Gastroesophageal sphincter (tissue), 4 donors: ENCODE results near the gene LCTL. TPM values are rescaled to one million over a fixed set of nuclear protein-coding genes. Genes with fewer than 3 reads are reported as not detected.

Source experiments
- ATAC-seq: fragments of 150-250 bp; one replicate; pipeline ENCODE4 v1.9.1; 2016; ENCODE audit warnings: mild to moderate bottlenecking, moderate library complexity
- H3K27ac ChIP-seq, 4 donors: fragments of 200-600 bp; sonication (generic) in 3 of 4; 1 replicate in 3 of 4; 2 replicates in 1 of 4; pipeline ENCODE4 v1.5.1; 2016 to 2019
- H3K27me3 ChIP-seq: fragments of 200-600 bp; sonication (generic); one replicate; pipeline ENCODE4 v1.5.1; 2019
- H3K36me3 ChIP-seq, 2 donors: fragments of 200-600 bp; sonication (generic); one replicate each; pipeline ENCODE4 v1.5.1; 2019; ENCODE audit warnings: control low read depth in 1 of 2
- H3K4me1 ChIP-seq, 3 donors: fragments of 200-600 bp; sonication (generic); 1 replicate in 2 of 3; 2 replicates in 1 of 3; pipeline ENCODE4 v1.5.1; 2016 to 2019; ENCODE audit warnings: control low read depth in 2 of 3
- H3K4me3 ChIP-seq, 2 donors: fragments of 200-600 bp; sonication (generic); one replicate each; pipeline ENCODE4 v1.5.1; 2019; ENCODE audit warnings: mild to moderate bottlenecking in 1 of 2, moderate library complexity in 1 of 2
- H3K9me3 ChIP-seq, 3 donors: fragments of 200-600 bp; sonication (generic); one replicate each; pipeline ENCODE4 v1.5.1; 2017 to 2019; ENCODE audit warnings: control low read depth in 2 of 3
- EP300 ChIP-seq: sonication (generic); formaldehyde crosslinking; IDR thresholded peaks from one replicate; pipeline ENCODE4 v1.6.1; 2017; ENCODE audit warnings: antibody characterized with exemption, mild to moderate bottlenecking
- POLR2A ChIP-seq, 2 donors: fragments of 450-650 bp; IDR thresholded peaks; one replicate each; pipeline ENCODE4 v1.6.1; 2017; ENCODE audit warnings: antibody characterized with exemption in 2 of 2, mild to moderate bottlenecking in 2 of 2, moderate library complexity in 1 of 2
- POLR2AphosphoS5 ChIP-seq: sonication (generic); formaldehyde crosslinking; IDR thresholded peaks from one replicate; pipeline ENCODE4 v1.6.1; 2017; ENCODE audit warnings: antibody characterized with exemption
- WGBS, 2 donors: methylation state at CpG; one replicate each; pipeline ENCODE4 v1.1.5; 2018; ENCODE audit warnings: low coverage in 1 of 2; 5-methylcytosine and 5-hydroxymethylcytosine counted together
- total RNA-seq, 4 donors: library from RNA; depleted of rRNA; stranded (reverse); fragments of >200 nt; gene quantifications; one replicate each; pipeline ENCODE4 v1.1.0, GENCODE V29; 2016
- TF ChIP-seq, protein P1 (sequence below), 4 experiments: fragments of 200-600 bp in 2 of 4; fragments of 450-650 bp in 2 of 4; sonication (generic) in 1 of 4; IDR thresholded peaks; one replicate each; pipeline ENCODE4 v1.5.1; 2017 to 2019; ENCODE audit warnings: antibody characterized with exemption in 4 of 4, mild to moderate bottlenecking in 2 of 4, moderate library complexity in 2 of 4

LCTL gene
- total RNA-seq, 4 donors from 2014 or later: not detected

DNA sequence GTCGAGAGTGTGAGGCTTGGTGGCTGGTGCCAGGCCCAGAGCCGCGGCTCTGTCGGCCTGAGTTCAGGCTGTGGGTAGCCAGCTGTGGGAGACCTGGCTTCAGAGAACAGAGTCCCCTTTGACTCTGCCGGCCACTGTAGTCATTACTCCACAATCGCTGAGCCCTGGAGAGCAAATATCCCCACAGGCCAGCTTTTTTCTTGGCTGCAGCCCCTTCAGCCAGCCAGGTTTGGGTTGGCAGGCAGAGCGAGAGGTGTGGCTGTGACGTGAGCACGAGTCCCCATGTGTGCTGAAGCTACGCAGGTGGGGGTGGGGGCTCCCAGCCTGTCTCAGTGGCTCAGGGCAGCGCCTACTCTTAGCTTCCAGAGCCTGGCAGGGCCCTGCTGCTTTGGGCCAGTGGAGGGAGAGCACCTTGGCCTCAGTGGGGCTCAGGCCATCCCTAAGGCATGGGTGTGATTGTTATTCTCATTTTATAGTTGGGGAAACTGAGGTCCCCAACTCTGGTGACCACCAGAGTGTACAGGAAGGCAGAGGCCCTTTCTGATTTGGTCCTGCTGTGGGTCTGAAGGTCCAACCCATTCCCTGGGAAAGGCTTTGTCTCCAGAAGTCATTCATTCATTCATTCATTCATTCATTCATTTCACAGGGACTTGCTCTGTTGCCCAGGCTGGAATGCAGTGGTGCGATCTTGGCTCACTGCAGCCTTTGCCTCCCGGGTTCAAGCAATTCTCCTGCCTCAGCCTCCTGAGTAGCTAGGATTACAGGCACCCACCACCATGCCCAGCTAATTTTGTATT, 45.7 kb upstream of the LCTL start:
- WGBS, 2 donors: 49 to 67% methylated on average over 6 to 7 of the region's 13 CpGs
- no peak for ATAC-seq
- Histone ChIP-seq H3K27ac (no peak overlapping the region), H3K27me3 (no peaks in the 10 kb centered on the region), H3K9me3 (no peaks in the 10 kb centered on the region), H3K4me3 (no peak overlapping the region), H3K36me3 (no peaks in the 10 kb centered on the region), H3K4me1 (peaks cover 0 to 13% (median 0%) of the 10 kb centered on the region in 3 donors)
- TF ChIP-seq, protein P1, sequence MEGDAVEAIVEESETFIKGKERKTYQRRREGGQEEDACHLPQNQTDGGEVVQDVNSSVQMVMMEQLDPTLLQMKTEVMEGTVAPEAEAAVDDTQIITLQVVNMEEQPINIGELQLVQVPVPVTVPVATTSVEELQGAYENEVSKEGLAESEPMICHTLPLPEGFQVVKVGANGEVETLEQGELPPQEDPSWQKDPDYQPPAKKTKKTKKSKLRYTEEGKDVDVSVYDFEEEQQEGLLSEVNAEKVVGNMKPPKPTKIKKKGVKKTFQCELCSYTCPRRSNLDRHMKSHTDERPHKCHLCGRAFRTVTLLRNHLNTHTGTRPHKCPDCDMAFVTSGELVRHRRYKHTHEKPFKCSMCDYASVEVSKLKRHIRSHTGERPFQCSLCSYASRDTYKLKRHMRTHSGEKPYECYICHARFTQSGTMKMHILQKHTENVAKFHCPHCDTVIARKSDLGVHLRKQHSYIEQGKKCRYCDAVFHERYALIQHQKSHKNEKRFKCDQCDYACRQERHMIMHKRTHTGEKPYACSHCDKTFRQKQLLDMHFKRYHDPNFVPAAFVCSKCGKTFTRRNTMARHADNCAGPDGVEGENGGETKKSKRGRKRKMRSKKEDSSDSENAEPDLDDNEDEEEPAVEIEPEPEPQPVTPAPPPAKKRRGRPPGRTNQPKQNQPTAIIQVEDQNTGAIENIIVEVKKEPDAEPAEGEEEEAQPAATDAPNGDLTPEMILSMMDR (IDR thresholded peaks at IDR 0.05): no peak
- TF ChIP-seq POLR2AphosphoS5: no peak
- TF ChIP-seq POLR2A (IDR thresholded peaks at IDR 0.05): no peak
- TF ChIP-seq EP300: no peak

DNA sequence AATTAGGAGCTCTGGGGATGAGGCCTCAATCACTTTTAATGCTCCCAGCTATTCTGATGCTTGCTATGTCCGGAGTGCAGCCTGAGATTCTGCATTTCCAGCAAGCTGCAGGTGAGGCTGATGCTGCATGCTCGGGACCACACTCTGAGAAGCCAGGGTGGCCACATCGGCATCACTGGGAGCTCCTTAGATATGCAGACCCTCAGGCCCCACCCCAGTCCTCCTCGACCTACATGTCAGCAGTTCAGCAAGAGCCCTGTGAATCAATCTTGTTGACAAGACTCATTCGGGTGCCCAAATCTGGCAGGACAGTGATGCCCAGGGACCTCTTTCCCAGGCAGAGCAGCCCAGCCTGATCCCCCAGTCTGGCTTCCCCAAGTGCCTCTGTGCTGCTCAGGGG, 44.1 kb upstream of the LCTL start:
- Histone ChIP-seq H3K4me3 (no peak overlapping the region), H3K27me3 (no peaks in the 10 kb centered on the region), H3K9me3 (no peaks in the 10 kb centered on the region), H3K27ac (no peak overlapping the region), H3K4me1 (peaks cover 0 to 11% (median 0%) of the 10 kb centered on the region in 3 donors), H3K36me3 (no peaks in the 10 kb centered on the region)
- no peak for ATAC-seq
- WGBS, 2 donors: 60 to 93% methylated on average over 1 to 2 of the region's 5 CpGs
- TF ChIP-seq POLR2A (IDR thresholded peaks at IDR 0.05) (no peak), POLR2AphosphoS5 (no peak)

DNA sequence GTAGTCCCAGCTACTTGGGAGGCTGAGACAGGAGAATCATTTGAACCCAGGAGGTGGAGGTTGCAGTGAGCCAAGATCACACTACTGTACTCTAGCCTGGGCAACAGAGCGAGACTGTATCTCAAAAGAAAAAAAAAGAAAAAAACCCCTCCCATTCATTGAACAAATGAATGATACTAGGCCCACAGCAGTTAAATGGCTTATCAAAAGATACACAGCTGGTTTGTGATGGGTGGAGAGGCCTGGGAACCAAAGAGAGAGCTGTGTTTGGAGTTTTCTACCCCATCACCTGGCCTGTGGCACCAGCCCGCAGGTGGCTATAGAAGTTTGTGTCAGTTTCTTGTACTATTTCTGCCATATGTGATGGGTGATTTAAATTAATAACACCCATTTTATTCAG, 43.1 kb upstream of the LCTL start:
- H3K27me3 ChIP-seq: no peaks in the 10 kb centered on the region
- H3K36me3 ChIP-seq: no peaks in the 10 kb centered on the region
- no peak overlapping the region for H3K4me3 ChIP-seq
- 87 to 100% methylated on average over 1 to 2 of the region's 2 CpGs for WGBS, 2 donors
- ATAC-seq: no peak
- H3K4me1 ChIP-seq: peaks cover 0 to 6% (median 0%) of the 10 kb centered on the region in 3 donors
- TF ChIP-seq POLR2A (IDR thresholded peaks at IDR 0.05) (no peak), POLR2AphosphoS5 (no peak), EP300 (no peak)
- TF ChIP-seq, protein P1 (IDR thresholded peaks at IDR 0.05): no peak
- H3K9me3 ChIP-seq: no peaks in the 10 kb centered on the region
- H3K27ac ChIP-seq: no peak overlapping the region

DNA sequence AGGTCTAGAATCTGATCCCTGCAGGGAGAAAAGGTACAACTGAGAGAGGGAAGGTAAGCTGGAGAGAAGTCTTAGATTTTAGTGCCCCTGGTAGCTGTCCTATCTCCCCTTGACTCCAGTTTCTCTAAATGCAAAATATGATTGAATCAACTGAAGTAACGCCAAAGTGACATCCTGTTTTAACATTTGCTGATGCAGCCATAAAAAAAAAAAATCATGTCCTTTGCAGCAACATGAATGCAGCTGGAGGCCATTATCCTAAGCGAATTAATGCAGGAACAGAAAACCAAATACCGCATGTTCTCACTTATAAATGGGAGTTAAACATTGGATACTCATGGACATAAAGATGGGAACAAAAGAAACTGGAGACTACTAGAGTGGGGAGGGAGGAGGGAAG, 42.4 kb upstream of the LCTL start:
- no peak overlapping the region for H3K4me3 ChIP-seq
- peaks cover 0 to 6% (median 0%) of the 10 kb centered on the region in 3 donors for H3K4me1 ChIP-seq
- TF ChIP-seq, protein P1 (IDR thresholded peaks at IDR 0.05): no peak
- TF ChIP-seq EP300: no peak
- no peak for TF ChIP-seq POLR2A (IDR thresholded peaks at IDR 0.05)
- no peak for TF ChIP-seq POLR2AphosphoS5
- no peaks in the 10 kb centered on the region for H3K9me3 ChIP-seq
- H3K27ac ChIP-seq: no peak overlapping the region
- H3K36me3 ChIP-seq: no peaks in the 10 kb centered on the region
- no peaks in the 10 kb centered on the region for H3K27me3 ChIP-seq
- no peak for ATAC-seq
- WGBS, 2 donors: 77 to 93% methylated on average over 2 to 3 of the region's 3 CpGs

DNA sequence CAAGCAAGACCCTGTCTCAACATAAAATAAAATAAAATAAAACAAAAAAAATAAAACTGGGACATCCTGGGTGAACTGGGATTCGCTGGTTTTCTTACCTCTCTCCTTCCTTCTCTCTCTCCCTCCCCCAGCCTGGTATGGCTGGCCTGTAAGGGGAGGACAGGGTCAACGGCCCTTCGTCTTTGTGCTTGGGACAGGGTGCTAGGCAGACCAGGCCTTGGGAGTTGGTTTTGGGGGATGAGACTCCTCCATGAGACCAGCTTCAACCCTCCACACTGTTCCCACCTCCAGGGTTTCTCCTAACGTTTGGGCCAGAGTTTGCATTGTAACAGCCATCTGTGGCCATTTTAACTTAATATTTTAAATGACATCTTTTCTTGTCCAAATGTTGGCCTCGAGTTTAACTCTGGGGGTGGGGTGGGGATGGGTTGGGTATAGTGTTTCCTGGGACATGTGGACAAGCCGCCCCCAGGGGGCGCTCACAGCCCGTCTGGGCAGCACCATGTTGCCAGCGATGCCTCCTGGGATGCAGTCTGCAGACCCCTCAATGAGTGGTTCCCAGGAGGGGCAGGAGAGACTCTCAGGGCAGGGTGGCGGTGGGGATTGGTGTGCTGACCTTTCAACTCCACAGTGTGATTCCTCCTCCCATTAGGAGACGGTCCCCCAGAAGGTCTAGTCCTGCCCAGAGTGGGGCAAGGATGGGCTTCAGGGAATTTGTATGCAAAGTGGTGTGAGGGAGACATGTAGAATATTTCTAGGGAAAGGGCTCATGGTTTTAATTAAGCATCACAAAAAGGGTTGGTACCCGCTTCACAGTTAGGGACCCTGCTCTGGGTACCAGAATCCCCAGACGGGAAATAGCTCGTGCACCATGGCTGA, 37.7 kb upstream of the LCTL start:
- WGBS, 2 donors: 64 to 72% methylated on average over 4 to 5 of the region's 14 CpGs
- no peak for TF ChIP-seq EP300
- TF ChIP-seq, protein P1 (IDR thresholded peaks at IDR 0.05): peak in 3 of 4 experiments; percentile 71 to 87 (median 80)
- no peaks in the 10 kb centered on the region for H3K9me3 ChIP-seq

More for the DNA sequence above, 37.7 kb upstream of the LCTL start:
- Histone ChIP-seq H3K4me1 (peaks cover 0 to 6% (median 0%) of the 10 kb centered on the region in 3 donors), H3K27ac (no peak overlapping the region), H3K27me3 (no peaks in the 10 kb centered on the region), H3K4me3 (no peak overlapping the region), H3K36me3 (no peaks in the 10 kb centered on the region)
- peak; percentile 67 for ATAC-seq
